Kidney (tissue), 14 donors: ENCODE measurements around the gene STEEP1. TPM values are rescaled to one million over a fixed set of nuclear protein-coding genes. Genes with fewer than 3 reads are reported as not detected.
"Not testable (repeated sequence)": the region's sequence is repeated elsewhere in the genome, so short reads cannot be mapped to it uniquely, and the experiment has no call there.

ENCODE experiments used
- DNase-seq, 5 donors: peaks; one replicate each; pipeline ENCODE4 v3.0.0-alpha.2; 2013 to 2020
- FAIRE-seq: peaks from 2 replicates; lab custom pipeline; 2012; peaks lifted over from hg19 to GRCh38; lab: Jason Lieb, UNC
- H3K27ac ChIP-seq, 2 donors: one replicate each; pipeline ENCODE4 v1.7.0; 2013; ENCODE audit warnings: low read depth in 2 of 2, low read length in 2 of 2, inconsistent platforms in 1 of 2
- H3K27me3 ChIP-seq: one replicate; pipeline ENCODE4 v1.7.1; 2013; ENCODE audit warnings: low read length, inconsistent platforms; ENCODE audit not compliant: control insufficient read depth, insufficient read depth
- H3K36me3 ChIP-seq, 3 donors: one replicate each; pipeline versions ENCODE4 v1.7.0 to v1.7.1; 2013; ENCODE audit warnings: low read length in 3 of 3, control low read depth in 1 of 3, inconsistent platforms in 1 of 3; ENCODE audit not compliant: insufficient read depth in 3 of 3, control insufficient read depth in 2 of 3
- H3K4me1 ChIP-seq, 3 donors: one replicate each; pipeline versions ENCODE4 v1.7.0 to v1.7.1; 2013; ENCODE audit warnings: low read length in 3 of 3, inconsistent platforms in 1 of 3, low read depth in 1 of 3; ENCODE audit not compliant: control insufficient read depth in 2 of 3, insufficient read depth in 2 of 3
- H3K4me3 ChIP-seq, 3 donors: one replicate each; pipeline versions ENCODE4 v1.7.0 to v1.8.1; 2013; ENCODE audit warnings: low read length in 3 of 3, control low read depth in 1 of 3, inconsistent platforms in 1 of 3
- H3K9ac ChIP-seq, 3 donors: one replicate each; pipeline versions ENCODE4 v1.7.0 to v1.7.1; 2013; ENCODE audit warnings: low read length in 3 of 3, control low read depth in 1 of 3, inconsistent platforms in 1 of 3
- H3K9me3 ChIP-seq, 3 donors: one replicate each; pipeline versions ENCODE4 v1.7.0 to v1.7.1; 2013; ENCODE audit warnings: low read length in 3 of 3, control low read depth in 1 of 3, inconsistent platforms in 1 of 3; ENCODE audit not compliant: control insufficient read depth in 2 of 3, insufficient read depth in 1 of 3
- CTCF ChIP-seq: IDR thresholded peaks from 3 replicates; pipeline ENCODE4 v1.5.1; 2012; ENCODE audit warnings: mild to moderate bottlenecking, moderate library complexity, borderline replicate concordance; ENCODE audit not compliant: insufficient read depth; ENCODE audit errors: extremely low read depth
- intact Hi-C: fragments of 100-400 bp; cut with DNase I; formaldehyde crosslinking; loops from one replicate; pipeline ENCODE4 v1.11.1; 2022
- polyA plus RNA-seq: library from polyadenylated mRNA; stranded (reverse); fragments of 350-450 nt; fragmentation: Illumina TruSeq; extraction: RNeasy Lipid Tissue Mini Kit (QIAGEN cat#74804); gene quantifications from one replicate; pipeline ENCODE4 v1.2.3, GENCODE V29; 2014; ENCODE audit warnings: low read depth, low replicate concordance; ENCODE audit not compliant: insufficient read depth
- total RNA-seq: library from RNA; stranded (reverse); fragmentation: NEBNext Ultra II Directional; extraction: Animal tissue kit (Norgen Biotek cat#: 25700); gene quantifications from one replicate; pipeline ENCODE4 v1.2.1, GENCODE V29; 2021
- donor health status: control.
- donor health status: control.
- donor health status: control.
- donor health status: control.
- donor health status: control.
- donor health status: DM: yes; HTN: yes; CAD: no.
- donor health status: Normal renal cell carcinoma (clear cell type).

Gene STEEP1
- total and polyA plus RNA-seq, 2 donors from 2014 or later: 23.7 to 24.2 TPM

- intact Hi-C loops: no loop called here
- peak; percentile 37 for FAIRE-seq
These were observed 52.9 kb downstream of the STEEP1 start for GRCh38 chrX:119512146-119512800.

GRCh38 chrX:119507206-119507605 lies 58.0 kb downstream of the STEEP1 start:
- no peaks in the 10 kb centered on the region for H3K36me3 ChIP-seq
- FAIRE-seq (no peak), DNase-seq (no peak)
- no peak overlapping the region for H3K27ac ChIP-seq
- intact Hi-C loops: no loop called here
- no peaks in the 10 kb centered on the region for H3K27me3 ChIP-seq
- no peak for TF ChIP-seq CTCF
- no peaks in the 10 kb centered on the region for H3K9me3 ChIP-seq
- no peak overlapping the region for H3K4me3 ChIP-seq
- peaks cover 0 to 6% (median 5%) of the 10 kb centered on the region in 3 donors for H3K4me1 ChIP-seq
- H3K9ac ChIP-seq: no peak overlapping the region

More at GRCh38 chrX:119512146-119512800, 52.9 kb downstream of the STEEP1 start:
- no peaks in the 10 kb centered on the region for H3K4me1 ChIP-seq
- no peaks in the 10 kb centered on the region for H3K36me3 ChIP-seq
- no peak overlapping the region for H3K9ac ChIP-seq
- H3K27me3 ChIP-seq: no peaks in the 10 kb centered on the region
- no peak overlapping the region for H3K27ac ChIP-seq
- H3K9me3 ChIP-seq: no peaks in the 10 kb centered on the region
- DNase-seq: peak in 4 of 5 donors; percentile 64 to 78 (median 66)
- no peak overlapping the region for H3K4me3 ChIP-seq
- peak; percentile 62 for TF ChIP-seq CTCF

GRCh38 chrX:119505945-119506344 lies 59.3 kb downstream of the STEEP1 start:
- intact Hi-C loops: no loop called here
- Histone ChIP-seq H3K4me3 (no peak overlapping the region), H3K27ac (no peak overlapping the region), H3K9me3 (no peaks in the 10 kb centered on the region), H3K9ac (no peak overlapping the region), H3K36me3 (no peaks in the 10 kb centered on the region), H3K27me3 (no peaks in the 10 kb centered on the region), H3K4me1 (peaks cover 0 to 6% (median 5%) of the 10 kb centered on the region in 3 donors)
- FAIRE-seq (peak; percentile 89), DNase-seq (no peak)
- no peak for TF ChIP-seq CTCF

- H3K9me3 ChIP-seq, FAIRE-seq, H3K27me3 ChIP-seq, H3K9ac ChIP-seq, intact Hi-C loops, H3K4me3 ChIP-seq, H3K27ac ChIP-seq, H3K36me3 ChIP-seq, H3K4me1 ChIP-seq, DNase-seq: not testable (repeated sequence)
These were observed 60.1 kb downstream of the STEEP1 start for GRCh38 chrX:119505145-119505544.
